GM12865 (cell line): Measurements from ENCODE around the gene HLX.

ENCODE experiments used
- DNase-seq: peaks from one replicate; pipeline ENCODE4 v3.0.0; 2010; ENCODE audit warnings: low read depth
- H3K4me3 ChIP-seq: 2 replicates; pipeline ENCODE4 v1.5.1; 2011; ENCODE audit warnings: mild to moderate bottlenecking, low read depth, low read length, control low read depth
- CTCF ChIP-seq: IDR thresholded peaks from 2 replicates; pipeline ENCODE4 v1.5.1; 2011; ENCODE audit warnings: low read length, control low read depth, low read depth, inconsistent platforms; ENCODE audit not compliant: insufficient read depth; ENCODE audit errors: missing control alignments

Gene HLX

GRCh38 chr1:220905650-220906560 is 26.7 kb downstream of the HLX start:
- TF ChIP-seq CTCF, result no peak
- no peak overlapping the region for H3K4me3 ChIP-seq
- DNase-seq, result no peak

- H3K4me3 ChIP-seq, result no peak overlapping the region
- TF ChIP-seq CTCF, result no peak
- DNase-seq, result no peak
Observed at GRCh38 chr1:220906561-220907334, 27.5 kb downstream of the HLX start.

GRCh38 chr1:220908757-220909156 is 29.5 kb downstream of the HLX start:
- H3K4me3 ChIP-seq, result no peak overlapping the region
- peak; percentile 43 for DNase-seq
- TF ChIP-seq CTCF, result peak; percentile 41

DNA sequence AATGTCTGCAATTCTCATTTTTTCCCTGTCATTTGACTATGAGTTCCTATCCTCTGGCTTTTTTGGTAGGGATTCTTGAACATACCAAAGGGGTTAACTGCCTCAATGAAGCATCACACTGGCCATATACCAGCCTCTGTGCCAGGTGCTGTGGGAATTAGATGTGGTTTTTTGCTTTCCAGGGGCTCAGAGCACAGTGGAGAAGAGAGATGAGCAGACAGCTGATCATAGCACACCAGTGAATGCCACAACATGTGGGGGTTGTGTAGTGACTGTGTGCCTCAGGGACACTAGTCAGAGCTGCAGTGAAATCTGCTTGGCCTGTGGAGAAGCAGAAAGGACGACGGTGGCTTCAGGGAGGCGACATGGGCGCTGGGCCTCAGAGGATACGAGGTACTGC is 30.8 kb downstream of the HLX start:
- TF ChIP-seq CTCF, result no peak
- H3K4me3 ChIP-seq, result no peak overlapping the region
- no peak for DNase-seq

DNA sequence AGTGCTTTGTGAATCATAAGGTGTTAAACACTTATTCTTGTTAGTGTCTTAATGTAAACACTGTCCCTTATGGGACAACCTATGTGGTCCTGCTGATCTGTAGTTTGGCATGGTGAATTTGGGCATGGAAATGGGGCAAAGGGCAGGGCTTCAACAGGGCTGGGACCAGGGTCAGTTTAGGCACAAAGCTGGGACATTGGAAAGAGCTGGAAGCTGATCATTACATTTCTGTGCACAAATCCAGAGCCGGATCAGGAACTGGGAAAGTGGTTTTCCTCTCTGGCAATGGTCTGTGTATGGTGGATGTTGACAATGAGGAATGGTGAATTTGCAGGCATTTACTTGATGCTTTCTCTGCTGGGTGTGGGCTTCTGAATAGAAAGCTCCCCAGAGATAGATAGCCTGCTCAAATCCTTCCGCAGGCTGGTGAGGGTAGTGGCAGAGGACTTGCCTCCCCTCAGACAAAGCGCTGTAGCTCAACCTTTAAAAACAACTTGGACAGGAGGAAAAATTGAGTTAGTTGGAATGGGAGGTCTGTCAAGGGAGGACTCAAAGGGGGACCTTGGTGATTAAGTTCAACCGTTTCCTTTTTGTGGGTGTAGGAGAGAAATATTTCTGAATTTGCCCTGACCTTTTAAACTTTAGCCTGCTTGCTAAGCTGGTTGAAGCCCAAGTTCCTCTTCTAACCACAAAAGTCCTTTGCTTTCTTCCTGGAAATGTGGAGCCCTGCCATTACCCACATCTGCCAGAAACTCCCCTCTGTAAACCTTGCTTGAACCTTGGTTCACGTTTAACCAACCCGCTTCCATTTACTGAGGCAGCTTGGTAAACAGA is 35.3 kb downstream of the HLX start:
- DNase-seq, result no peak
- no peak for TF ChIP-seq CTCF

GRCh38 chr1:220915117-220915440 is 35.8 kb downstream of the HLX start:
- no peak overlapping the region for H3K4me3 ChIP-seq
- no peak for TF ChIP-seq CTCF
- DNase-seq, result no peak

More for the DNA sequence above, 35.3 kb downstream of the HLX start:
- H3K4me3 ChIP-seq, result no peak overlapping the region
